22Rv1 (cell line): ENCODE measurements around the gene TBC1D5.

Experiments
- ZFX ChIP-seq: fragments of 450-650 bp; IDR thresholded peaks from 2 replicates; pipeline ENCODE4 v1.6.1; 2017; ENCODE audit warnings: antibody characterized with exemption, borderline replicate concordance
- TF ChIP-seq, protein P1 (sequence below): fragments of 450-650 bp; IDR thresholded peaks from 2 replicates; pipeline ENCODE4 v1.5.1; 2017; ENCODE audit warnings: mild to moderate bottlenecking

GRCh38 chr3:17469954-17470353 lies 272.5 kb downstream of the TBC1D5 start:
- TF ChIP-seq, protein P1, sequence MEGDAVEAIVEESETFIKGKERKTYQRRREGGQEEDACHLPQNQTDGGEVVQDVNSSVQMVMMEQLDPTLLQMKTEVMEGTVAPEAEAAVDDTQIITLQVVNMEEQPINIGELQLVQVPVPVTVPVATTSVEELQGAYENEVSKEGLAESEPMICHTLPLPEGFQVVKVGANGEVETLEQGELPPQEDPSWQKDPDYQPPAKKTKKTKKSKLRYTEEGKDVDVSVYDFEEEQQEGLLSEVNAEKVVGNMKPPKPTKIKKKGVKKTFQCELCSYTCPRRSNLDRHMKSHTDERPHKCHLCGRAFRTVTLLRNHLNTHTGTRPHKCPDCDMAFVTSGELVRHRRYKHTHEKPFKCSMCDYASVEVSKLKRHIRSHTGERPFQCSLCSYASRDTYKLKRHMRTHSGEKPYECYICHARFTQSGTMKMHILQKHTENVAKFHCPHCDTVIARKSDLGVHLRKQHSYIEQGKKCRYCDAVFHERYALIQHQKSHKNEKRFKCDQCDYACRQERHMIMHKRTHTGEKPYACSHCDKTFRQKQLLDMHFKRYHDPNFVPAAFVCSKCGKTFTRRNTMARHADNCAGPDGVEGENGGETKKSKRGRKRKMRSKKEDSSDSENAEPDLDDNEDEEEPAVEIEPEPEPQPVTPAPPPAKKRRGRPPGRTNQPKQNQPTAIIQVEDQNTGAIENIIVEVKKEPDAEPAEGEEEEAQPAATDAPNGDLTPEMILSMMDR = no peak
- TF ChIP-seq ZFX = no peak
